HG03439 (cell line): ENCODE results near the gene TGFB2.

Source experiments
- ATAC-seq: cut with Tn5 transposase; IDR thresholded peaks from one replicate; pipeline ENCODE4 v1.9.1; 2021; ENCODE audit warnings: mild to moderate bottlenecking, moderate library complexity; ENCODE audit not compliant: unreplicated experiment

The TGFB2 gene

GRCh38 chr1:218383681-218384080, 38.5 kb downstream of the TGFB2 start:
- no peak for ATAC-seq

- ATAC-seq: no peak
These were observed 39.5 kb downstream of the TGFB2 start for GRCh38 chr1:218384581-218384993.

- ATAC-seq: no peak
These were observed 43.5 kb downstream of the TGFB2 start for GRCh38 chr1:218388591-218388990.

GRCh38 chr1:218390618-218391017, 45.5 kb downstream of the TGFB2 start:
- no peak for ATAC-seq

GRCh38 chr1:218392780-218393179, 47.6 kb downstream of the TGFB2 start:
- ATAC-seq: no peak

GRCh38 chr1:218394416-218394815, 49.3 kb downstream of the TGFB2 start:
- no peak for ATAC-seq

GRCh38 chr1:218394989-218395388, 49.9 kb downstream of the TGFB2 start:
- ATAC-seq: no peak

- no peak for ATAC-seq
These were observed 50.8 kb downstream of the TGFB2 start for GRCh38 chr1:218395916-218396315.

GRCh38 chr1:218397752-218398339, 52.7 kb downstream of the TGFB2 start:
- ATAC-seq: no peak

- ATAC-seq: no peak
These were observed 55.5 kb downstream of the TGFB2 start for GRCh38 chr1:218400624-218401023.

GRCh38 chr1:218401441-218401997, 56.4 kb downstream of the TGFB2 start:
- ATAC-seq: no peak

- no peak for ATAC-seq
These were observed 57.1 kb downstream of the TGFB2 start for GRCh38 chr1:218401998-218402785.

- no peak for ATAC-seq
These were observed 57.6 kb downstream of the TGFB2 start for GRCh38 chr1:218402786-218403120.

- no peak for ATAC-seq
These were observed 58.2 kb downstream of the TGFB2 start for GRCh38 chr1:218403300-218403699.

- ATAC-seq: no peak
These were observed 62.5 kb downstream of the TGFB2 start for GRCh38 chr1:218407630-218408029.

- ATAC-seq: no peak
These were observed 63.0 kb downstream of the TGFB2 start for GRCh38 chr1:218408135-218408534.

GRCh38 chr1:218408942-218409341, 63.8 kb downstream of the TGFB2 start:
- ATAC-seq: no peak

GRCh38 chr1:218409946-218410510, 64.9 kb downstream of the TGFB2 start:
- ATAC-seq: no peak

- ATAC-seq: no peak
These were observed 66.0 kb downstream of the TGFB2 start for GRCh38 chr1:218411101-218411500.

- ATAC-seq: no peak
These were observed 67.0 kb downstream of the TGFB2 start for GRCh38 chr1:218412171-218412570.

GRCh38 chr1:218413179-218413578, 68.0 kb downstream of the TGFB2 start:
- no peak for ATAC-seq
